Neuronal stem cell (in vitro differentiated cells): ENCODE measurements around the gene XPC.

Source experiments
- DNase-seq: peaks from one replicate; pipeline ENCODE4 v3.0.0-alpha.2; 2013; ENCODE audit warnings: low spot score
- H2AFZ ChIP-seq: one replicate; pipeline ENCODE4 v1.6.1; 2013; ENCODE audit warnings: mild to moderate bottlenecking, low read length, inconsistent platforms
- H2AK5ac ChIP-seq: 2 replicates; pipeline ENCODE4 v1.6.1; 2013; ENCODE audit warnings: low read depth, mild to moderate bottlenecking, inconsistent platforms, low read length, moderate library complexity, mixed read lengths
- H2BK120ac ChIP-seq: 2 replicates; pipeline ENCODE4 v1.6.1; 2013; ENCODE audit warnings: low read depth, mild to moderate bottlenecking, inconsistent platforms, low read length, moderate library complexity, mixed read lengths
- H2BK12ac ChIP-seq: one replicate; pipeline ENCODE4 v1.6.1; 2013; ENCODE audit warnings: low read length, inconsistent platforms
- H2BK15ac ChIP-seq: 2 replicates; pipeline ENCODE4 v1.6.1; 2013; ENCODE audit warnings: mild to moderate bottlenecking, low read length, inconsistent platforms, mixed read lengths
- H2BK5ac ChIP-seq: one replicate; pipeline ENCODE4 v1.6.1; 2013; ENCODE audit warnings: inconsistent platforms, mild to moderate bottlenecking, low read length, moderate library complexity
- H3K14ac ChIP-seq: one replicate; pipeline ENCODE4 v1.6.1; 2013; ENCODE audit warnings: low read length, inconsistent platforms
- H3K18ac ChIP-seq: 2 replicates; pipeline ENCODE4 v1.6.1; 2013; ENCODE audit warnings: low read length, inconsistent platforms
- H3K23ac ChIP-seq: 2 replicates; pipeline ENCODE4 v1.6.1; 2013; ENCODE audit warnings: low read depth, mild to moderate bottlenecking, mixed read lengths, low read length, inconsistent platforms; ENCODE audit not compliant: poor library complexity
- H3K27ac ChIP-seq: replicated peaks from 3 replicates; pipeline ENCODE4 v1.5.1; 2013; ENCODE audit warnings: low read length, inconsistent platforms
- H3K27me3 ChIP-seq, 3 experiments: 2 replicates each; pipeline ENCODE4 v1.6.1; 2013; ENCODE audit warnings: low read length in 3 of 3, mild to moderate bottlenecking in 2 of 3, inconsistent platforms in 1 of 3, low read depth in 1 of 3, mixed read lengths in 1 of 3, moderate library complexity in 1 of 3; ENCODE audit not compliant: control insufficient read depth in 3 of 3, insufficient read depth in 3 of 3
- H3K36me3 ChIP-seq, 2 donors: replicated peaks in 1 of 2; 2 replicates each; pipeline ENCODE4 v1.6.1; 2013; ENCODE audit warnings: low read length in 2 of 2; ENCODE audit not compliant: control insufficient read depth in 2 of 2, insufficient read depth in 2 of 2
- H3K4ac ChIP-seq: 2 replicates; pipeline ENCODE4 v1.6.1; 2013; ENCODE audit warnings: inconsistent platforms, mild to moderate bottlenecking, low read length, moderate library complexity
- H3K4me1 ChIP-seq, 2 donors: 1 replicate in 1 of 2; 2 replicates in 1 of 2; pipeline ENCODE4 v1.6.1; 2013; ENCODE audit warnings: low read length in 2 of 2, low read depth in 1 of 2; ENCODE audit not compliant: control insufficient read depth in 2 of 2, insufficient read depth in 1 of 2
- H3K4me2 ChIP-seq: one replicate; pipeline ENCODE4 v1.6.1; 2013; ENCODE audit warnings: mild to moderate bottlenecking, low read length, inconsistent platforms; ENCODE audit not compliant: insufficient read depth, poor library complexity, severe bottlenecking
- H3K4me3 ChIP-seq, 2 donors: 2 replicates each; pipeline ENCODE4 v1.5.1; 2013; ENCODE audit warnings: low read length in 2 of 2, mild to moderate bottlenecking in 2 of 2, inconsistent platforms in 1 of 2, moderate library complexity in 1 of 2
- H3K79me1 ChIP-seq: one replicate; pipeline ENCODE4 v1.6.1; 2013; ENCODE audit warnings: low read depth, mild to moderate bottlenecking, inconsistent platforms, low read length, moderate library complexity
- H3K9ac ChIP-seq: one replicate; pipeline ENCODE4 v1.6.1; 2013; ENCODE audit warnings: mild to moderate bottlenecking, low read depth, low read length, inconsistent platforms; ENCODE audit not compliant: poor library complexity
- H3K9me3 ChIP-seq, 2 donors: replicated peaks in 1 of 2; 2 replicates each; pipeline versions ENCODE3 to v1.6.1; 2013; ENCODE audit warnings: low read length in 2 of 2, mild to moderate bottlenecking in 2 of 2, inconsistent platforms in 1 of 2, low read depth in 1 of 2, mixed read lengths in 1 of 2, moderate library complexity in 1 of 2; ENCODE audit not compliant: control insufficient read depth in 2 of 2, insufficient read depth in 1 of 2
- H4K8ac ChIP-seq: one replicate; pipeline ENCODE4 v1.6.1; 2013; ENCODE audit warnings: low read depth, mild to moderate bottlenecking, inconsistent platforms, low read length, moderate library complexity
- H4K91ac ChIP-seq: one replicate; pipeline ENCODE4 v1.6.1; 2013; ENCODE audit warnings: low read length, low read depth, mild to moderate bottlenecking, inconsistent platforms; ENCODE audit not compliant: poor library complexity
- WGBS, 2 donors: extraction: QIAGEN DNeasy Blood & Tissue Kit; methylation state at CpG; one replicate each; pipeline ENCODE4 v1.1.7; 2013; ENCODE audit warnings: missing lambda C conversion rate in 2 of 2, mixed read lengths in 1 of 2; ENCODE audit not compliant: insufficient read length in 2 of 2, insufficient replicate concordance in 1 of 2; ENCODE audit errors: extremely low coverage in 2 of 2; 5-methylcytosine and 5-hydroxymethylcytosine counted together

The XPC gene

GRCh38 chr3:14202874-14203520 lies 24.6 kb upstream of the XPC start:
- H4K91ac ChIP-seq = no peak overlapping the region
- no peak overlapping the region for H2BK120ac ChIP-seq
- H3K4me1 ChIP-seq = peaks cover 0 to 2% of the 10 kb centered on the region in 2 donors
- H3K9me3 ChIP-seq = no peaks in the 10 kb centered on the region
- H3K79me1 ChIP-seq = no peaks in the 10 kb centered on the region
- H2BK15ac ChIP-seq = no peak overlapping the region
- no peak overlapping the region for H2BK5ac ChIP-seq
- H3K4me3 ChIP-seq = no peak overlapping the region
- H3K27ac ChIP-seq = no peak overlapping the region
- WGBS, 2 donors = no CpG with 5 or more reads among the region's 23 CpGs
- H2AK5ac ChIP-seq = no peak overlapping the region
- H4K8ac ChIP-seq = no peak overlapping the region
- no peak overlapping the region for H3K23ac ChIP-seq
- H2AFZ ChIP-seq = no peak overlapping the region
- H3K18ac ChIP-seq = no peak overlapping the region
- H3K9ac ChIP-seq = no peak overlapping the region
- no peak overlapping the region for H3K4me2 ChIP-seq
- DNase-seq = no peak
- no peak overlapping the region for H3K4ac ChIP-seq
- H3K27me3 ChIP-seq = no peaks in the 10 kb centered on the region
- no peak overlapping the region for H3K14ac ChIP-seq
- peaks cover 4 to 17% of the 10 kb centered on the region in 2 donors for H3K36me3 ChIP-seq
- H2BK12ac ChIP-seq = no peak overlapping the region

DNA sequence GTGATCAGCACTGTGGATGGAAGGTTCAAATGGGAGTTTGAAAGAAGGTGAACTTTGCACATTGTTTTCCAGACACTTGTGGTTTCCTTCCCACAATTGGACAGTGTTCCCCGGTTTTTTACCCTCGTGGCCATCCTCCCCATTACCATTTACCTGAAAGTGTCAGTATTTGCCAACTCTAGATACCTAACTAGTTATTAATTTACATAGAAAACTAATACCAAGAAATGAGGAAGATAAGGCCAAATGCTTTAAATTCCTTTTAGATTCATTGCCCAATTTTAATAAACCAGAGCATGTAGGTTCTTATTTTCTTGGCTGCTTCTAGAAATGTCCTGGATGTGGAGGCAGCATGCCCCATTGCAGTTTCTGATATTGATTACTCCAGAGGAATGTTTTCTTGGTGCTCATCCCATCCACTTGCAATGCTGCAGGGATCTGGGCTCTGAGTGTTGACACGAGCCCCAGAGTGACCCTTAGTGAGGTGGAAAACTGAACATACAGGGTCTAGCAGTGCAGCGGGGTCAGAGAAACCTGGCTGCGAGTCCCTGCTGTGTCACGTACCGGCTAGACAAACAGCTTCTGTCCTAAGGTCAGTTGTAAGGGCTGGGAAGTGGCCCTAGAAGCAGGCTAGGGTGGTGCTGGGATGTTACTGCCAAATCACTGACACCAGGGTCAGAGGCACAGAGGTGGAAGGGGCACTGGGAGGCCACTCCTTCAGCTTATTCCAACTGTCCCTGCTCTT lies 23.7 kb upstream of the XPC start:
- no CpG with 5 or more reads among the region's 7 CpGs for WGBS, 2 donors
- peaks cover 4 to 26% of the 10 kb centered on the region in 2 donors for H3K36me3 ChIP-seq
- no peak overlapping the region for H4K91ac ChIP-seq

DNA sequence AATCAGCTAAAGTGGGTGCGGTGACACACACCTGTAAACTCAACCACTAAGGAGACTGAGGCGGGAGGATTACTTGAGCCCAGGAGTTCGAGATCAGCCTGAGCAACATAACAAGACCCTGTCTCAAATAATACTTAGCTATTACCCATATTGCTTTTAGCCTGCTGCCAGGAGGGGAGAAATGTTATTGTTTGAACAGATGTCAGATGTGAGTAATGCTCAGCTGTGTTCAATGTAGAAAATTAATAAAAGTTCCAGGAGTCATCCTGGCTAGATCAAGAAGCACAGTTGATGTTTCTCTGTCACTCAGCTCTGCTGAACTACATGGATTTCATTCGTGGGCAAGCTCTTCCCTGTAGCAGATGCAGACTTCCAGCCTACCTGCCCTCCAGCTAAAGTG lies 22.4 kb upstream of the XPC start:
- H3K4me1 ChIP-seq = peaks cover 0 to 2% of the 10 kb centered on the region in 2 donors
- H3K9me3 ChIP-seq = no peaks in the 10 kb centered on the region
- H3K4ac ChIP-seq = no peak overlapping the region
- H2BK15ac ChIP-seq = no peak overlapping the region
- no peak overlapping the region for H3K9ac ChIP-seq
- no peak overlapping the region for H2AFZ ChIP-seq
- no peak overlapping the region for H3K4me2 ChIP-seq
- no peak overlapping the region for H2BK120ac ChIP-seq
- DNase-seq = no peak
- H4K91ac ChIP-seq = no peak overlapping the region
- no peak overlapping the region for H2BK12ac ChIP-seq
- H3K14ac ChIP-seq = no peak overlapping the region
- H3K27ac ChIP-seq = no peak overlapping the region
- H3K23ac ChIP-seq = no peak overlapping the region
- no peak overlapping the region for H2BK5ac ChIP-seq
- no peak overlapping the region for H2AK5ac ChIP-seq
- H3K36me3 ChIP-seq = peaks cover 6 to 34% of the 10 kb centered on the region in 2 donors
- no peak overlapping the region for H4K8ac ChIP-seq
- H3K79me1 ChIP-seq = no peaks in the 10 kb centered on the region
- H3K27me3 ChIP-seq = no peaks in the 10 kb centered on the region
- no CpG with 5 or more reads among the region's 4 CpGs for WGBS, 2 donors
- peak overlapping the region; percentile 35 for H3K18ac ChIP-seq
- H3K4me3 ChIP-seq = no peak overlapping the region

More for the DNA sequence above, 23.7 kb upstream of the XPC start:
- H3K4me2 ChIP-seq = no peak overlapping the region
- no peak overlapping the region for H2BK12ac ChIP-seq
- no peak overlapping the region for H2BK5ac ChIP-seq
- H2AK5ac ChIP-seq = no peak overlapping the region
- DNase-seq = no peak
- no peak overlapping the region for H2AFZ ChIP-seq
- H3K23ac ChIP-seq = no peak overlapping the region
- peaks cover 0 to 2% of the 10 kb centered on the region in 2 donors for H3K4me1 ChIP-seq
- H2BK120ac ChIP-seq = no peak overlapping the region
- H3K9ac ChIP-seq = no peak overlapping the region
- H3K18ac ChIP-seq = no peak overlapping the region
- H3K4me3 ChIP-seq = no peak overlapping the region
- no peak overlapping the region for H3K27ac ChIP-seq
- no peaks in the 10 kb centered on the region for H3K9me3 ChIP-seq
- no peaks in the 10 kb centered on the region for H3K27me3 ChIP-seq
- H4K8ac ChIP-seq = no peak overlapping the region
- H3K79me1 ChIP-seq = no peaks in the 10 kb centered on the region
- no peak overlapping the region for H3K14ac ChIP-seq
- no peak overlapping the region for H3K4ac ChIP-seq
- no peak overlapping the region for H2BK15ac ChIP-seq

DNA sequence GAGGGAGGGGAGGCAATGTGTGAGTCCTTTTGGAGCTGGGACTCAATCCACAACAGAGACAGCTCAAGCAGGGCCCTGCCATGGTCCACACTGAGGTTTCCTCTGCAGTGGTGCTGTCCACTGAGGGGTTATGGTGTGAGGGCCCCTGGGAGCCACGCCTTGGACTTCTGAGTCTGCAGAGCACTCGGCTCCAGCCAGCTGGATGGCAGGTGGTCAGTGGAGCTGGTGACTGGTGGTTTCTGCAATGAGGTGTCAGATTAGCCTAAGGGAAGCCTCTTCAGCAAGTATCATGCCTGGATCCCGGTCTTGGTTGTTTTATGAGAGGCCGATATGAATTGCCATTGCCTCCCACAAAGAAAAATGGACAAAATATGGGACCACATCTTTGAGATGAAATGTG lies 21.9 kb upstream of the XPC start:
- Histone ChIP-seq H4K8ac (no peak overlapping the region), H3K9ac (no peak overlapping the region), H3K27ac (no peak overlapping the region), H3K4me2 (no peak overlapping the region), H3K23ac (no peak overlapping the region), H2BK15ac (no peak overlapping the region), H3K14ac (no peak overlapping the region), H4K91ac (no peak overlapping the region), H3K4ac (no peak overlapping the region), H3K79me1 (no peaks in the 10 kb centered on the region), H2AK5ac (no peak overlapping the region), H3K4me3 (no peak overlapping the region), H3K27me3 (no peaks in the 10 kb centered on the region), H2BK5ac (no peak overlapping the region), H3K9me3 (no peaks in the 10 kb centered on the region), H3K36me3 (peaks cover 6 to 38% of the 10 kb centered on the region in 2 donors), H2BK120ac (no peak overlapping the region), H3K4me1 (peaks cover 0 to 2% of the 10 kb centered on the region in 2 donors), H3K18ac (no peak overlapping the region), H2BK12ac (no peak overlapping the region), H2AFZ (no peak overlapping the region)
- no CpG with 5 or more reads among the region's 4 CpGs for WGBS, 2 donors
- no peak for DNase-seq
